Activated CD8-positive, alpha-beta memory T cell treated with anti-CD3 and anti-CD28 coated beads for 36 hours (primary cell): ENCODE measurements around the gene CST7. TPM values are rescaled to one million over a fixed set of nuclear protein-coding genes. Genes with fewer than 3 reads are reported as not detected.
"Not testable (repeated sequence)": the region's sequence is repeated elsewhere in the genome, so short reads cannot be mapped to it uniquely, and the experiment has no call there.

Experiments
- CTCF ChIA-PET: fragments of 350-600 bp; sonication (Branson Sonifier 250); formaldehyde crosslinking; loops from one replicate; lab custom pipeline; 2021; ENCODE audit warnings: antibody characterized with exemption; lab: Charles Lee
- POLR2A ChIA-PET: fragments of 350-600 bp; sonication (Branson Sonifier 250); formaldehyde crosslinking; loops from one replicate; lab custom pipeline; 2021; ENCODE audit warnings: antibody characterized with exemption; lab: Charles Lee
- total RNA-seq, 2 experiments: library from RNA; stranded (reverse); gene quantifications; one replicate each; pipeline ENCODE4 v1.2.3, GENCODE V29; 2021

The CST7 gene
- total RNA-seq, 2 experiments from 2014 or later = 163 to 170 TPM

DNA sequence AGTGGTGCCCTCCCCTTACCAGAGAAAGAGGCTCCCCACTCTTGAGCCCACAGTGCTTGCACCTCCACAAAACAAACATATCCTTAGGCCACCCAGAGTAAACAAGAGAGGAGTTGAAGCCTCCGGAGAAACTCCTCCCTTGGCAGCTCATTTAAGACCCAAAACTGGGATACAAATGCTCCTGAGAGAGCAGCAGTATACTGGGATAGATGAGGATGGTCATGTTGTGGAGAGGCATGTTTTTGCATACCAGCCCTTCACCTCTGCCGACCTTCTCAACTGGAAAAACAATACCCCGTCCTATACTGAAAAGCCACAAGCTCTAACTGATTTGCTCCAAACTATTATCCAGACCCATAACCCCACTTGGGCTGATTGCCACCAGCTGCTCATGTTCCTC, 28.4 kb upstream of the CST7 start:
- CTCF ChIA-PET, POLR2A ChIA-PET: not testable (repeated sequence)

DNA sequence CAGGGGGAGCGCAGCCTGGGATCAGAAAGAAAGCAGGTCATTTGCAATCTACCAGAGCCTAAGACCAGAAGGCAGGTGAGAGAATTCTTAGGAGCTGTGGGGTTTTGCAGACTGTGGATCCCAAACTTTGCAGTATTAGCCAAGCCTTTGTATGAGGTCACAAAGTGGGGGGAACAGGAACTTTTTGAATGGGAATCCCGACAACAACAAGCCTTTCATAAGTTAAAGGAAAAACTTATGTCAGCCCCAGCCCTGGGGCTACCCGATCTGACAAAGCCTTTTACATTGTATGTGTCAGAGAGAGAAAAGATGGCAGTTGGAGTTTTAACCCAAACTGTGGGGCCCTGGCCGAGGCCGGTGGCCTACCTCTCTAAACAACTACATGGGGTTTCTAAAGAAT, 19.8 kb upstream of the CST7 start:
- ChIA-PET POLR2A (interaction anchor here (1.4 kb wide), 1 partner anchor 26 kb away, joined by 3 read pairs; no protein-coding TSS in a partner anchor), CTCF (interaction anchor here (3.3 kb wide), 1 partner anchor 24 kb away, joined by 16 read pairs; no protein-coding TSS in a partner anchor)

- CTCF ChIA-PET = interaction anchor here (0.8 to 3.3 kb wide), 6 partner anchors 12 to 63 kb away, joined by 3 to 16 read pairs (median 6); partner anchors contain the start of genes APMAP and CST7
- POLR2A ChIA-PET = interaction anchor here (1.4 to 2.7 kb wide), 3 partner anchors 19 to 62 kb away, joined by 3 to 11 read pairs (median 6); partner anchors contain the start of gene CST7
These were observed 19.0 kb upstream of the CST7 start for GRCh38 chr20:24929867-24930723.

- CTCF ChIA-PET = interaction anchor here (1.4 to 3.3 kb wide), 5 partner anchors 13 to 33 kb away, joined by 3 to 16 read pairs (median 6); partner anchors contain the start of gene CST7
These were observed 18.1 kb upstream of the CST7 start for GRCh38 chr20:24930724-24931688.

DNA sequence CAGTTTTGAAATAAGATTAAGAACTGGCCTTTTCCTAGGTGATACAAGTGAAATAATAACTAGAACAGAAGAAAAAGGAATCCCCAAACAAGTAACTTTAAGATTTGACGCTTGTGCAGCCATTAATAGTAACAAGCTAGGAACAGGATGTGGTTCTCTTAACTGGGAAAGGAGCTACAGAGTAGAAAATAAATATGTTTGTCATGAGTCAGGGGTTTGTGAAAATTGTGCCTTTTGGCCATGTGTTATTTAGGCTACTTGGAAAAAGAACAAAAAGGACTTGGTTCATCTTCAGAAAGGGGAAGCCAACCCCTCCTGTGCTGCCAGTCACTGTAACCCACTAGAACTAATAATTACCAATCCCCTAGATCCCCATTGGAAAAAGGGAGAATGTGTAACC, 17.2 kb upstream of the CST7 start:
- CTCF ChIA-PET = interaction anchor here (2.1 to 3.3 kb wide), 2 partner anchors 14 to 22 kb away, joined by 6 to 16 read pairs; no protein-coding TSS in a partner anchor
- POLR2A ChIA-PET = interaction anchor here (0.7 to 2.7 kb wide), 2 partner anchors 18 to 24 kb away, joined by 3 to 11 read pairs; partner anchors contain the start of gene CST7

More at GRCh38 chr20:24930724-24931688, 18.1 kb upstream of the CST7 start:
- POLR2A ChIA-PET = interaction anchor here (1.4 to 2.7 kb wide), 2 partner anchors 18 to 61 kb away, joined by 6 to 11 read pairs; partner anchors contain the start of gene CST7

GRCh38 chr20:24933266-24933908, 15.7 kb upstream of the CST7 start:
- ChIA-PET CTCF (no interaction called here), POLR2A (no interaction called here)

- ChIA-PET POLR2A (no interaction called here), CTCF (interaction anchor here (1.1 kb wide), 1 partner anchor 18 kb away, joined by 3 read pairs; no protein-coding TSS in a partner anchor)
These were observed 14.9 kb upstream of the CST7 start for GRCh38 chr20:24934101-24934661.

DNA sequence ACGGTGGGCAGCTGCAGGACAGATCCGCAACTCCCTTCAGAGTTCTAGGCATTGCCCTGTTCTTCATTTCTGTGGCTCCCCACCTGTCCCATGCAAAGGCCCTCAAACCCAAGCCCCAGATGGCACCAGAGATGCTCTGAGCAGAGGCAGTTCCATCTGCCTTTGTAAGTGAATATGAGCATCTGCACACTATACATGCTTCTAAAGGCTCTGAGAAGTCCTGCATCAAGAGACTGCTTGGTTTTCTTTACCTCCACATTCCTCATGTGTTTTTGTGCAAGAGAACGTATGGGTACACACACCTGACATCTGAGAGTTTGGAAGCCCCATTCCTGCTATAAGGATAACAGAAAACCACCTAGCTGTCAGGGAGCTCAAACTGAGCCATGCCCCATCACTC, 14.4 kb upstream of the CST7 start:
- POLR2A ChIA-PET = no interaction called here
- CTCF ChIA-PET = interaction anchor here (1.1 kb wide), 1 partner anchor 18 kb away, joined by 3 read pairs; no protein-coding TSS in a partner anchor

GRCh38 chr20:24935140-24935539, 13.9 kb upstream of the CST7 start:
- ChIA-PET CTCF (interaction anchor here (1.1 kb wide), 1 partner anchor 17 kb away, joined by 3 read pairs; no protein-coding TSS in a partner anchor), POLR2A (no interaction called here)

DNA sequence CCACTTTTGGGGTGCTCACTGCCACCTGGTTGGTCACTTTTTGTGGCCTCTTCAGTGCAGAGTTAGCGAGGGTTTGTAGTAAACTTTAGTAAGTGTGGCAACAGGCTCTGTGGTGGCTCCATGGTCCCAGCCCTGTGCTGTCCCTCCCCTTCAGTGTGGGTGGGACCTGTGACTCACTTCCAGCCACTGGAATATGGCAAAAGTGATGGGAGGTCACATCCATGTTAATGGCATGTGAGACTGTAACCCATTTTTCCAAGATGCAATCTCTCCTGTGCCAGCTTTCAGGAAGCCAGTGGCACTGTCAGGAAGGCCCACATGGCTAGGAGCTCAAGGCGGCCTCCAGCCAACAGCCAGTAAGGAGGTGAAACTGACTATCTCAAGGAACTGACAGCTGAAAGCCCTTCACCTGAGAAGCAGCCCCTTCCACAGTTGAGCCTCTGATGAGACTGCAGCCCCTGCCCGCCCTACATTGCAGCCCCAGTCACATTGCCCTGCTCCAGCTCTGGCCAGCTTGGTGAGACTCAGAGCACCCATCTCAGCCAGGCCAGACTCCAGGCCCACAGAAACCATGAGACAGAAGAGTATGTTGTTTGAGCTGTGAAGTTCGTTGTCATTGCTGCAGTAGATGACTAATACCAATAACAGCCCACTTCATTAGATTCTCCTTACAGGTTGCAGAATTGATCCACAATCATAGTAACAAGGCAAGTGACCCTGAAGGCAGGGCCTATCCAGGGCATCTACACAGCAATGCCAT, 13.1 kb upstream of the CST7 start:
- POLR2A ChIA-PET = interaction anchor here (0.5 to 1.0 kb wide), 2 partner anchors 17 to 269 kb away, joined by 3 to 4 read pairs; no protein-coding TSS in a partner anchor
- CTCF ChIA-PET = no interaction called here

DNA sequence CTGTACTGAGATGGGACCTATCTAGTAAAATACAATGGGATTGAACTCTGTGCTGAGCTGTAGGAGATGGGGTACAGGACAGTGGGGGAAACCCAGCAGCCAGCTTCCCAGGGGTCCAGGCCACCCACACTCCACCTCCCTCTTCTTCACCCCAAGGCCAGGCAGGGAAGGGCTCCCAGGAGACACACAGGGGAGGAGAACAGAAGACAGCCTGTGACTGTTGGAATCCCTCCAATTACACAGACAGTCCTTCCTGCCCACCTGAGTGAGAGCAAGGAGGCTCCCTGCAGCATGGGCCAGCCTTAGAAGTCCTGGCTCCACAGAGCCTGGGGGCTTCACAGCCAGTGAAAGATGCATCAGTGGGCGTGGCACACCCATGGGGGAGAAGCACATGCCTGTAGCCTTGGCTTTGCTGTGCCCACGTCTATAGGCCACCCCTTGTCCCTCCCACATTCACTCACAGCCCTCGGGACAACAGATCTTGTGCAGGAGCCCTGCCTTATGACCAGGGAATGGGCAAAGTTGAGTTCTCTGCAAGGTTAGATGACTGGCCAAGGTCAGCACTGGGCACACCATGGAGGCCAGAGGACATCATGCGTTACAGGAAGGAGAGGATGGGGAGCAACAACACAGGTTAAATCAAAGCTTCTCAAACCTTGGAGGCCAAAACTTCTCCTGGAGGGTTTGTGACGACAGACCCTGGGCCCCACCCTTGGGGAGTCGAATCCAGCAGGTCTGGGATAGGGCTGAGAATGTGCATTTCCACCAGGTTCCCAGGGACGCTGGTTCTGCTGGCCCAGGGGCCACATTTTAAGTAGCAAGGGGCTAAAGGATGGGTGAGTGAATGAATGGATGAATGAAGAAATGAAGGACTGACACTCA, 12.3 kb upstream of the CST7 start:
- ChIA-PET CTCF (no interaction called here), POLR2A (interaction anchor here (1.0 kb wide), 1 partner anchor 16 kb away, joined by 4 read pairs; no protein-coding TSS in a partner anchor)

- ChIA-PET POLR2A (interaction anchor here (0.7 kb wide), 1 partner anchor 17 kb away, joined by 3 read pairs; no protein-coding TSS in a partner anchor), CTCF (no interaction called here)
These were observed 11.5 kb upstream of the CST7 start for GRCh38 chr20:24937579-24937978.

GRCh38 chr20:24938498-24938897, 10.6 kb upstream of the CST7 start:
- POLR2A ChIA-PET = interaction anchor here (0.7 kb wide), 1 partner anchor 16 kb away, joined by 3 read pairs; no protein-coding TSS in a partner anchor
- CTCF ChIA-PET = no interaction called here

- ChIA-PET CTCF (no interaction called here), POLR2A (no interaction called here)
These were observed 10.0 kb upstream of the CST7 start for GRCh38 chr20:24939036-24939435.

DNA sequence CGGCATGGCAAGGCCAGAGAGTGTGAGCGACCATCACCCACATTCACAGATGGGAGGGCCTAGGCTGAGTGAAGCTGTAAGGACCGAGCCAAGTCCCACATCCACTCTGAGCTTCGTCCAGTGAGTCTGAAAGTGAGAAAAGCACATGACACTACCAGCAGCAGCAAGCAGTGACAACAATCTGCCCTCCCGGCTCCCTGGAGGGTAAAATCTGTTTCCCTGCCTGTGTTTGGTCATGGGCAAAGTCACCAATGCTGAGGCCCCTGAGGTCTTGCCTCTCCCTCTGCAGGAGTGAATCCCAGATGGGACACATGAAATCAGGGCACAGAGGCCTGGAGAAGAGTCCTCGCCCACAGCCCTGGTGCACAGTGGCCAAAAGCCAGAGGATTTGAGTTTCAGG, 6.4 kb upstream of the CST7 start:
- POLR2A ChIA-PET = no interaction called here
- CTCF ChIA-PET = no interaction called here

DNA sequence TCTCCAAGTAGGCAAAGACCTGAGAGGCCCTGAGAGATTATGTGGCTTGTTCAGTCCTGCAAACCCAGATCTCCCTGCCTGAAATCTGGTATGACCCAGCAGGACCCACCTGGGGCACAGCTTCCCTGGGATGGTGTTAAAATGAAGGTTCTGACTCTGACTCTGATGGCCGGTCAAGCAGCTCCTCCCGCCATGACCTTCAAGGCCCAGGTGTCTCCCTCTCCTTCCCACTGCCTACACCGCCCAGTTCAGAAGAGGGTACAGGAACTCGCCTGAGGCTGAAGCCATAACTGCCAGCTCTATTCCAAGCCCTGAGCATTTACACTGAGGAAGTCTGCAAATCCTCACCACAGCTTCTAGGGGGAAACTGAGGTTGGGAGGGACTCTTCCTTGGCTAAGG, 5.9 kb upstream of the CST7 start:
- ChIA-PET POLR2A (no interaction called here), CTCF (no interaction called here)
